ENCODE measurements around the gene ROR2.

DNA sequence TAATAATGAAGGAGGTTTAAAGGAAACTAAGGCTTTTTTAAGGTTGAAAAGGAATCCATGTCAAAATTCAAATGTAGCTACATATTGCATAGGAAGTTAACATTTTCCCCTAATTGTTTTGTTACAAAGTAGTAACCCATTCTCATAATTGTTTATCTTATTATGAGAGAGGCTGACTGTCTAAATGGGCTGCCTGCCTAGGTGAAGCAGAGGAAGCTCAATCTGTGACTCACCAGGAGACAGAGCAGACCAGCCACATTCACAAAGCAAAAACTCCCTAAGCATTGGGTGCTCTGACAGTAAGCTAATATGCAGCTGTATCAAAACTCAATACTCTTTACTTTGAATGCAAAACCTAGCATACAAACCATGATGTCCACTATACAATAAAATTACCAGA lies 208.5 kb downstream of the ROR2 start:
- TF ChIP-seq CTCF (IDR thresholded peaks at IDR 0.05): no peak
- no peak for TF ChIP-seq POLR2AphosphoS5 (IDR thresholded peaks at IDR 0.05; ENCODE audit: low read depth, low read length)
- TF ChIP-seq, protein P1, sequence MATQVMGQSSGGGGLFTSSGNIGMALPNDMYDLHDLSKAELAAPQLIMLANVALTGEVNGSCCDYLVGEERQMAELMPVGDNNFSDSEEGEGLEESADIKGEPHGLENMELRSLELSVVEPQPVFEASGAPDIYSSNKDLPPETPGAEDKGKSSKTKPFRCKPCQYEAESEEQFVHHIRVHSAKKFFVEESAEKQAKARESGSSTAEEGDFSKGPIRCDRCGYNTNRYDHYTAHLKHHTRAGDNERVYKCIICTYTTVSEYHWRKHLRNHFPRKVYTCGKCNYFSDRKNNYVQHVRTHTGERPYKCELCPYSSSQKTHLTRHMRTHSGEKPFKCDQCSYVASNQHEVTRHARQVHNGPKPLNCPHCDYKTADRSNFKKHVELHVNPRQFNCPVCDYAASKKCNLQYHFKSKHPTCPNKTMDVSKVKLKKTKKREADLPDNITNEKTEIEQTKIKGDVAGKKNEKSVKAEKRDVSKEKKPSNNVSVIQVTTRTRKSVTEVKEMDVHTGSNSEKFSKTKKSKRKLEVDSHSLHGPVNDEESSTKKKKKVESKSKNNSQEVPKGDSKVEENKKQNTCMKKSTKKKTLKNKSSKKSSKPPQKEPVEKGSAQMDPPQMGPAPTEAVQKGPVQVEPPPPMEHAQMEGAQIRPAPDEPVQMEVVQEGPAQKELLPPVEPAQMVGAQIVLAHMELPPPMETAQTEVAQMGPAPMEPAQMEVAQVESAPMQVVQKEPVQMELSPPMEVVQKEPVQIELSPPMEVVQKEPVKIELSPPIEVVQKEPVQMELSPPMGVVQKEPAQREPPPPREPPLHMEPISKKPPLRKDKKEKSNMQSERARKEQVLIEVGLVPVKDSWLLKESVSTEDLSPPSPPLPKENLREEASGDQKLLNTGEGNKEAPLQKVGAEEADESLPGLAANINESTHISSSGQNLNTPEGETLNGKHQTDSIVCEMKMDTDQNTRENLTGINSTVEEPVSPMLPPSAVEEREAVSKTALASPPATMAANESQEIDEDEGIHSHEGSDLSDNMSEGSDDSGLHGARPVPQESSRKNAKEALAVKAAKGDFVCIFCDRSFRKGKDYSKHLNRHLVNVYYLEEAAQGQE (IDR thresholded peaks at IDR 0.05; ENCODE audit: insufficient read depth in 1 of 2, low read depth in 2 of 2, low read length in 1 of 2): no peak
- TF ChIP-seq SIN3A (IDR thresholded peaks at IDR 0.05; ENCODE audit: borderline replicate concordance, insufficient read depth, low read depth, low read length): no peak

Data from Panc1 (cell line).